KOPT-K1 (cell line): ENCODE measurements around the gene PRSS53.

Experiments
- H3K27ac ChIP-seq: fragments of 200-600 bp; sonication (generic); 2 replicates; pipeline ENCODE4 v1.5.1; 2016; ENCODE audit warnings: antibody characterized with exemption, mild to moderate bottlenecking, low read depth, low read length; ENCODE audit not compliant: poor library complexity, severe bottlenecking
- H3K36me3 ChIP-seq: fragments of 200-600 bp; sonication (generic); 2 replicates; pipeline ENCODE4 v1.5.1; 2017; ENCODE audit warnings: antibody characterized with exemption, mild to moderate bottlenecking, low read length, moderate library complexity; ENCODE audit not compliant: insufficient read depth
- H3K9me3 ChIP-seq: fragments of 200-600 bp; sonication (generic); 2 replicates; pipeline ENCODE4 v1.5.1; 2017; ENCODE audit warnings: antibody characterized with exemption, low read length, mild to moderate bottlenecking; ENCODE audit not compliant: insufficient read depth, poor library complexity, severe bottlenecking

The PRSS53 gene

GRCh38 chr16:31087971-31088370 lies 772 bp downstream of the PRSS53 start:
- peaks cover 84% of the 10 kb centered on the region for H3K36me3 ChIP-seq
- no peaks in the 10 kb centered on the region for H3K9me3 ChIP-seq
- no peak overlapping the region for H3K27ac ChIP-seq

GRCh38 chr16:31087481-31087880 lies 1.3 kb downstream of the PRSS53 start:
- Histone ChIP-seq H3K36me3 (peaks cover 89% of the 10 kb centered on the region), H3K9me3 (no peaks in the 10 kb centered on the region), H3K27ac (no peak overlapping the region)

DNA sequence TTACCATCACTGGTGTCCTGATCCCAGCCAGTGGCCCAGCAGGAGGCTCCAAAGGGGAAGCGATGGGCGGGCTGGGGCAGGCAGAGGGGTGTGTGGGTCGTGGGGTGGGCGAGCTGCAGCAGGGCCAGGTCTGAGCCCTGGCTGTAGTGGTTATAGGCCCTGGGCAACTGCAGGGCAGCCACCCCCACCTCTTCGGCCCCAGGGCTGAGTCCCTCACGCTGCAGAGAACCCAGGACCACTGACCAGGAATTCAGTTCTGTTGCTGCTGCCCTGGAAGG lies 2.2 kb downstream of the PRSS53 start:
- peaks cover 95% of the 10 kb centered on the region for H3K36me3 ChIP-seq
- no peaks in the 10 kb centered on the region for H3K9me3 ChIP-seq
- no peak overlapping the region for H3K27ac ChIP-seq

GRCh38 chr16:31085873-31086628 lies 2.7 kb downstream of the PRSS53 start:
- H3K9me3 ChIP-seq: no peaks in the 10 kb centered on the region
- H3K36me3 ChIP-seq: peaks cover 95% of the 10 kb centered on the region
- no peak overlapping the region for H3K27ac ChIP-seq

- no peak overlapping the region for H3K27ac ChIP-seq
- no peaks in the 10 kb centered on the region for H3K9me3 ChIP-seq
- H3K36me3 ChIP-seq: peaks cover 95% of the 10 kb centered on the region
Measured at GRCh38 chr16:31085411-31085810, 3.3 kb downstream of the PRSS53 start.

DNA sequence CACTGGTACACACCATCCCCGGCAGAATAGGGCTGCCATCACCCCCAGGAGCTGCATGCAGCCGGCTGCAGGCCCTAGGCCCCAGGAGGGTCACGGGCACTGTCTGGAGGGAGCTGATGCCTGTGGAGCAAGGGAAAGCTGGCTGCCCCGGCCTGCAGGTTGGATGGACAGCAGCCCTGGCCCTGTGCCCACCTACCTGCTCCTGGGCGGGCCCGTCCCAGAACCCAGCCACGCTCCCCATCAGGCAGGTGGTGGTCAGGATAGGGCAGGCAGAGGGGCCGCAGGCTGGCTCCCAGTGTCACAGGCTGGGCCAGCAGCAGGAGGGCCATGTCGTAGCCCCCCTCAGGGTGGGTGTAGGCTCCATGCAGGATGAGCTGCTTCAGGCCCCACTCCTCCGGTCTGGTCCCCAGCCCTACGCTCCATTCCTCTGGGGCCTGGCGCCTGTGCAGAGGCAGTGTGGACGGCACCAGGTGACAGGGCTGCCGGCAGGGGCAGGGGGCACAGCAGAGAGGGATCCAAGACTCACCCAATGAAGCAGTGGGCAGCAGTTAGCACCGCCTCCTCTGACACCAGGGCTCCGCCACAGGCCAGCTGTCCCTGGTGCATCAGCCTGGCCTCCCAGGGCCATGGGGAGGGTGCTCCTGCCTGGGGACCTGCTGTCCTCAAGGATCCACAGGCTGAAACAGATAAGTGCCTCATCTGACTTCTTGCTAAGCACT lies 4.0 kb downstream of the PRSS53 start:
- no peaks in the 10 kb centered on the region for H3K9me3 ChIP-seq
- H3K36me3 ChIP-seq: peaks cover 95% of the 10 kb centered on the region
- H3K27ac ChIP-seq: no peak overlapping the region

- no peak overlapping the region for H3K27ac ChIP-seq
- no peaks in the 10 kb centered on the region for H3K9me3 ChIP-seq
- H3K36me3 ChIP-seq: peaks cover 98% of the 10 kb centered on the region
Measured at GRCh38 chr16:31083981-31084380, 4.8 kb downstream of the PRSS53 start.

DNA sequence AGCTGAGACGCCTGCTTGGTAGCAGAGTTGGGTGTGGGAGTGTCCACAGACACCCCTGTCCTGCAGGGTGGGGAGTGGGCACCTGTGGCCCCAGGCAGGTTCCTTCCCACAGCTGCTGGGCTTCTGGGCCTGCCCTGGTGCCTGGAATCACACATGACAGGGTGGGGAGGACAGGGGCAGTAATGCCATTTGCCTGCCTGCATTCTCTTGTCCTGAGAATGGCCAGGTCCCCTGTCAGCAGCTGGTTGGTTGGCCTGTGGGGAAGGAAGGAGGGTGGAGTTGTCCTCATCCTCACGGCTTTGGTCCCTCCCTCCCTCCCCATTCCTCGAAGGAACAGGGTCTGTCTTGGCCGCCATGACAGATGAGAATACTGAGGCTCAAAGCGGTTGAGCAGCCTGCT lies 5.2 kb downstream of the PRSS53 start:
- no peak overlapping the region for H3K27ac ChIP-seq
- peaks cover 98% of the 10 kb centered on the region for H3K36me3 ChIP-seq
- H3K9me3 ChIP-seq: no peaks in the 10 kb centered on the region

- H3K36me3 ChIP-seq: peaks cover 98% of the 10 kb centered on the region
- no peaks in the 10 kb centered on the region for H3K9me3 ChIP-seq
- H3K27ac ChIP-seq: no peak overlapping the region
Measured at GRCh38 chr16:31083081-31083480, 5.7 kb downstream of the PRSS53 start.

DNA sequence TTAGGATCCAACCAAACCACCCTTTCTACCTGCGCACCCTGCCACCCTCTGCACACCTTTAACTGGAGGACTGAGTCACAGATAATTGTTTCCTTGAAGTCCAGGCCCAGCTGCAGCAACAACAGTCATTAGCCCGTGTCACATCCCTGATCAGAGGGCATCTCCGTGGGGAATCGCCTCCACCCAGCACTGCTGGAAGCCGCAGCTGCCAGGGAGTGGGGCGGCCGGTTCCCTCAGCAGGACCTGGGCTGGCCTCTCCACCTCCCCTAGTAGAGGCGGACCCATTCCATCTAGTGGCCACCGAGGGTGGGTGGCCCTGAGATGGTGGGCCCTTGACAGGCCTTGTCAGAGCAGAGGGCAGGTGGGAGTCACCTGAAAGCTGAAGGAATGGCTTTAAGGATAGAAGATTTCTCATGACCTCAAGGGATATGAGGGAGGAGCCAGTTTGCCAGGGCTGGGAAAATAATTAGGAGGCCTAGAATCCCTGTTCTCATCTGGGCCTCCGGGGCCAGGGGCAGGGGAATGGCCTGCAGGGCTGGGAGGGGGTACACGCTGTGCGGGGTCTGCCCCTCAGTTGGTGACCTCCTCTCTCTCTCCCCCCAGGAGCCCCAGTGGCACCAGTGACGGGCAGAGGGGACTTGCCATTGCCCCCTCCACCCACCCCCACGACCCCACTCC lies 6.2 kb downstream of the PRSS53 start:
- no peaks in the 10 kb centered on the region for H3K9me3 ChIP-seq
- no peak overlapping the region for H3K27ac ChIP-seq
- peaks cover 98% of the 10 kb centered on the region for H3K36me3 ChIP-seq

DNA sequence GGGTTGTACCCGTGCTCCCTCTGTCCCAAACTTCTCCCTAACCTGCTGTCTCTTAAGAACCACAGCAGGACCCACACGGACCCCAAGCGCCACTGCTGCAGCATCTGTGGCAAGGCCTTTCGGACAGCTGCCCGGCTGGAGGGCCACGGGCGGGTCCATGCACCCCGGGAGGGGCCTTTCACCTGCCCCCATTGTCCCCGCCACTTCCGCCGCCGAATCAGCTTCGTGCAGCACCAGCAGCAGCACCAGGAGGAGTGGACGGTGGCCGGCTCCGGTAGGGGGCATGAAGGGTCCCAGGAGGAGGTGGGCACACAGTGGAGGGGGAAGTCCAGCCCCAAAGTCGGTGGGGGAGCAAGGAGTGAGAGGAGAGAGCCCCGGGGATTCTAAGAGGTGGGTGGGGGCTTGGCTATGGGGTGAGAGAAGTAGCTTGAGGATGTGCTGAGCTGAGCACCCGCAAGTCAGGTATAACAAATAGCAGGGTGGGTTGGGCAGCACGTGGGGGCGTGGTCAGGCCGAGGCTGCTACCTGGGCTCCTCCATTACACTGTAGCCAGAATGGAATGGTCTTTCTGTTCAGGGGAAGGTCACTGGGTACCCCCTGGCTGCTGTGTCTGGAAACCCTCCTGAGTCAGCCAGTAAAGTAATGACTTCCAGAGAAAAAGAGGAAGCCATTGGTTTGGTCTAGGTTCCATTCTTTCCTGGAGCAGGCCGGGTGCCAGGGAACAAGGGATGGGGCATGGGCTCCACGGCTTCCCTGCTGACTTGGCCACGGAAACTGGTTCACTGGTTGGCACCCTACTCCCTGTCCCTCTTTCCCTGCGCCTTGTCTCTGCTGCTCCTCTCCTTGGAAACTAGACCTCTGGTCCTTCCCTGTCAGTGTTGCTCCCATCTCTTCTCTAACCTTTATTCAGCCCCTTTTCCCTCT lies 7.1 kb downstream of the PRSS53 start:
- Histone ChIP-seq H3K36me3 (peaks cover 98% of the 10 kb centered on the region), H3K9me3 (no peaks in the 10 kb centered on the region), H3K27ac (no peak overlapping the region)

DNA sequence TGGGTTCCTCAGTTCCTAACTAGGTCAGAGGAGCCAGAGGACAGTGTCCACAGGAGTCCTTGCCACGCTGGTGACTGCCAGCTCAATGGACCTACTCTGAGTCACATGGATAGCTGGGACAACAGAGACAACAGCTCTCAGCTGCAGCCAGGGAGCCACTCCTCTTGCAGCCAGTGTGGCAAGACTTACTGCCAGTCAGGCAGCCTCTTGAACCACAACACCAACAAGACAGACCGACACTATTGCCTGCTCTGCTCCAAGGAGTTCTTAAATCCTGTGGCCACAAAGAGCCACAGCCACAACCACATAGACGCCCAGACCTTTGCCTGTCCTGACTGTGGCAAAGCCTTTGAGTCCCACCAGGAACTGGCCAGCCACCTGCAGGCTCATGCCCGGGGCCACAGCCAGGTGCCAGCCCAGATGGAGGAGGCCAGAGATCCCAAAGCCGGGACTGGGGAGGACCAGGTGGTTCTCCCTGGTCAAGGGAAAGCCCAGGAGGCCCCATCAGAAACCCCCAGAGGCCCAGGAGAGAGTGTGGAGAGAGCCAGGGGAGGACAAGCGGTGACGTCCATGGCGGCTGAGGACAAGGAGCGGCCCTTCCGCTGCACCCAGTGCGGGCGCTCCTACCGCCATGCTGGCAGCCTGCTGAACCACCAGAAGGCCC lies 7.9 kb downstream of the PRSS53 start:
- no peak overlapping the region for H3K27ac ChIP-seq
- no peaks in the 10 kb centered on the region for H3K9me3 ChIP-seq
- peaks cover 98% of the 10 kb centered on the region for H3K36me3 ChIP-seq

- H3K27ac ChIP-seq: no peak overlapping the region
- peaks cover 94% of the 10 kb centered on the region for H3K36me3 ChIP-seq
- H3K9me3 ChIP-seq: no peaks in the 10 kb centered on the region
Measured at GRCh38 chr16:31080035-31080629, 8.6 kb downstream of the PRSS53 start.

GRCh38 chr16:31079342-31079944 lies 9.3 kb downstream of the PRSS53 start:
- H3K36me3 ChIP-seq: peaks cover 87% of the 10 kb centered on the region
- no peaks in the 10 kb centered on the region for H3K9me3 ChIP-seq
- no peak overlapping the region for H3K27ac ChIP-seq
